GM12878 (cell line): ENCODE measurements around the gene ME1. TPM values are rescaled to one million over a fixed set of nuclear protein-coding genes. Genes with fewer than 3 reads are reported as not detected.

ENCODE experiments used
- ATAC-seq: fragments of 200-7000 bp; cut with Tn5 transposase; 3 replicates; pipeline ENCODE4 v1.9.1; 2020; ENCODE audit warnings: mild to moderate bottlenecking, moderate library complexity
- BruUV-seq: library from RNA; stranded (reverse); fragments of 400-500 nt; replicated peaks from 2 replicates; lab custom pipeline; 2021; lab: Mats Ljungman, UMichigan
- CTCF ChIA-PET: fragments of 300-600 bp; sonication (Branson Sonifier 250); formaldehyde crosslinking; extraction: SDS; loops from one replicate; lab custom pipeline; 2021; ENCODE audit warnings: inconsistent platforms; lab: Yijun Ruan, JAX
- POLR2A ChIA-PET: fragments of 350-600 bp; formaldehyde crosslinking; extraction: SDS; loops from one replicate; lab custom pipeline; 2021; ENCODE audit warnings: inconsistent platforms; lab: Charles Lee
- RAD21 ChIA-PET: fragments of 300-600 bp; sonication (Branson Sonifier 250); formaldehyde crosslinking; loops from one replicate; lab custom pipeline; 2023; ENCODE audit warnings: antibody characterized with exemption; ENCODE audit not compliant: unreplicated experiment; lab: Charles Lee
- SMC1A ChIA-PET: fragments of 300-600 bp; sonication (Branson Sonifier 250); formaldehyde crosslinking; loops from one replicate; lab custom pipeline; 2023; ENCODE audit not compliant: unreplicated experiment, uncharacterized antibody; lab: Charles Lee
- DNase-seq: peaks from one replicate; pipeline ENCODE4 v3.0.0-alpha.2; 2011; ENCODE audit warnings: low read depth, low spot score
- FAIRE-seq: peaks from 3 replicates; lab custom pipeline; 2011; peaks lifted over from hg19 to GRCh38; lab: Jason Lieb, UNC
- H2AFZ ChIP-seq: 2 replicates; pipeline ENCODE4 v1.6.0; 2011; ENCODE audit warnings: low read depth, low read length, control low read depth; ENCODE audit not compliant: control insufficient read depth
- H3K27ac ChIP-seq: 2 replicates; pipeline ENCODE4 v1.5.1; 2011; ENCODE audit warnings: control low read depth; ENCODE audit not compliant: control insufficient read depth, insufficient read depth
- H3K27me3 ChIP-seq, 2 experiments: replicated peaks in 1 of 2; 2 replicates each; pipeline versions ENCODE4 v1.6.0 to v1.6.1; 2011; ENCODE audit warnings: low read length in 1 of 2; ENCODE audit not compliant: control insufficient read depth in 2 of 2, insufficient read depth in 2 of 2
- H3K36me3 ChIP-seq, 2 experiments: 2 replicates each; pipeline ENCODE4 v1.5.1; 2011; ENCODE audit warnings: low read length in 1 of 2; ENCODE audit not compliant: control insufficient read depth in 2 of 2, insufficient read depth in 2 of 2
- H3K4me1 ChIP-seq: 2 replicates; pipeline ENCODE4 v1.6.1; 2011; ENCODE audit warnings: mild to moderate bottlenecking, low read length, moderate library complexity, mixed read lengths; ENCODE audit not compliant: control insufficient read depth, insufficient read depth
- H3K4me2 ChIP-seq: 2 replicates; pipeline ENCODE4 v1.6.0; 2011; ENCODE audit warnings: control low read depth; ENCODE audit not compliant: control insufficient read depth, insufficient read depth
- H3K4me3 ChIP-seq: fragments of 200-600 bp; sonication (generic); 2 replicates; pipeline ENCODE4 v1.5.1; 2016
- H3K79me2 ChIP-seq: 2 replicates; pipeline ENCODE4 v1.6.0; 2011; ENCODE audit warnings: low read length; ENCODE audit not compliant: control insufficient read depth, insufficient read depth
- H3K9ac ChIP-seq: 2 replicates; pipeline ENCODE4 v1.8.0; 2011; ENCODE audit warnings: low read length, control low read depth, mixed read lengths; ENCODE audit not compliant: control insufficient read depth, insufficient read depth
- H3K9me3 ChIP-seq: replicated peaks from 3 replicates; pipeline ENCODE4 v1.5.1; 2011; ENCODE audit warnings: mild to moderate bottlenecking, low read length; ENCODE audit not compliant: control insufficient read depth, insufficient read depth
- H4K20me1 ChIP-seq: 2 replicates; pipeline ENCODE4 v1.6.0; 2011; ENCODE audit not compliant: control insufficient read depth, insufficient read depth
- BRCA1 ChIP-seq: IDR thresholded peaks from 2 replicates; pipeline ENCODE4 v1.6.1; 2011; ENCODE audit warnings: low read depth, low read length, improper control_type of control experiment
- HDAC2 ChIP-seq: fragments of 200-600 bp; sonication (generic); IDR thresholded peaks from 2 replicates; pipeline ENCODE4 v1.6.1; 2017
- KLF5 ChIP-seq: fragments of 450-650 bp; IDR thresholded peaks from 2 replicates; pipeline ENCODE4 v1.6.1; 2014; ENCODE audit warnings: mild to moderate bottlenecking; ENCODE audit not compliant: partially characterized antibody
- MXI1 ChIP-seq: fragments of 150-350 bp; IDR thresholded peaks from 2 replicates; pipeline ENCODE4 v1.6.1; 2011; ENCODE audit warnings: low read depth, mild to moderate bottlenecking, inconsistent platforms, low read length, improper control_type of control experiment
- ZNF207 ChIP-seq: fragments of 450-650 bp; IDR thresholded peaks from 2 replicates; pipeline ENCODE4 v1.6.1; 2014; ENCODE audit warnings: antibody characterized with exemption, mild to moderate bottlenecking, borderline replicate concordance
- WGBS: methylation state at CpG from one replicate; pipeline ENCODE4 v1.1.6; 2016; ENCODE audit warnings: low lambda C conversion rate; ENCODE audit not compliant: insufficient replicate concordance, insufficient coverage; ENCODE audit errors: missing lambda C conversion rate; 5-methylcytosine and 5-hydroxymethylcytosine counted together
- in situ Hi-C: fragments of 300-500 bp; cut with MboI; formaldehyde crosslinking; loops from 9 replicates; pipeline ENCODE4 v1.14.3; 2018; ENCODE audit warnings: mixed read lengths
- intact Hi-C: fragments of 100-400 bp; cut with micrococcal nuclease; formaldehyde crosslinking; loops from one replicate; pipeline ENCODE4 v1.14.2; 2022; ENCODE audit not compliant: unreplicated experiment
- polyA plus RNA-seq, 11 experiments: library from polyadenylated mRNA; depleted of rRNA in 4 of 11; unstranded in 6 of 11; stranded (reverse) in 5 of 11; fragments of >200 nt; fragmentation: Nextera tagmentation in 4 of 11; fragmentation: Illumina TruSeq in 1 of 11; extraction: Ambion mirVana in 4 of 11; extraction: Trizol in 1 of 11; gene quantifications; 1 replicate in 1 of 11; 2 replicates in 10 of 11; pipeline versions ENCODE4 v1.2.1 to v1.2.3, GENCODE V29; 2011 to 2016; ENCODE audit warnings: inconsistent platforms in 2 of 11, missing spikeins in 2 of 11, low read depth in 1 of 11
- total RNA-seq, 4 experiments: library from RNA; depleted of rRNA in 3 of 4; stranded (reverse); fragments of >200 nt in 3 of 4; fragmentation: Illumina TruSeq in 1 of 4; extraction: Trizol in 1 of 4; gene quantifications; 2 replicates each; pipeline versions ENCODE4 v1.2.1 to v1.2.3, GENCODE V29; 2013 to 2021
- TF ChIP-seq, protein P1 (sequence below): IDR thresholded peaks from 2 replicates; pipeline ENCODE4 v1.6.1; 2012; ENCODE audit warnings: low read depth, low read length, improper control_type of control experiment
- TF ChIP-seq, protein P2 (sequence below): fragments of 450-650 bp; IDR thresholded peaks from 2 replicates; pipeline ENCODE4 v1.6.1; 2018; ENCODE audit warnings: borderline replicate concordance, mild to moderate bottlenecking; ENCODE audit not compliant: partially characterized antibody

ME1 gene
- total and polyA plus RNA-seq, 10 of the 15 experiments (the other 5 are each of a cell fraction or from before 2014, with no cell fraction given), result 3.6 to 11.8 (median 8.4) TPM

DNA sequence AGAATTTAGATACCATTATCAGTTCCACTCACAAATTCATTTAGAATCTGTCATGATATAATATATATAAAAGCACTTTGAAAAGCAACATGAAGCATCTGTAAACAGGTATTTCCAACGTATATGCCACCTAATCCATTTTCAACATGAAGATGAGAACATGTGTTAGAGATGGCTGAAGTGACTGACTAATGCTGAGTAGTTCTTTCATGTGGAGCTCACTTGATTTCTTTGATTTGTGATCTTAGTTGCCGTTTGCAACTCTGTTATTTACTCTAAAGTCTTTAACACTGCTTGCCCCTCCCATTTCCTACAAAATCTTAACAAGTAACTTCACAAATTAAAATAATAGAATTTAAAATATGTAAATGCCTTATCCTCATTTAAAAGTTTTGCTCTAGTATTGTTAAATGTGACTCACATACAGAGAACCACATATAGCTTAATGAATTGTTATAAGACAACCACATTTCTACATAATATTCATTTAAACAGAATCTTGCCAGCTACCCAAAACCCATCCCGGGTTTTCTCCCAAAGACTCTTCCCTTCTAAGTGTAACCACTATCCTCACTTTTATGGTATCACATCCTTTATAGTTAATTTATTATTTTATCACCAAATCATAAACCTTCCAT is 78.3 kb downstream of the ME1 start:
- Histone ChIP-seq H3K4me3 (no peak overlapping the region), H3K27me3 (no peaks in the 10 kb centered on the region), H4K20me1 (no peaks in the 10 kb centered on the region), H2AFZ (no peak overlapping the region), H3K4me2 (no peak overlapping the region), H3K9ac (no peak overlapping the region), H3K9me3 (no peaks in the 10 kb centered on the region), H3K27ac (no peak overlapping the region), H3K36me3 (no peaks in the 10 kb centered on the region), H3K4me1 (no peaks in the 10 kb centered on the region), H3K79me2 (no peaks in the 10 kb centered on the region)
- POLR2A ChIA-PET, result no interaction called here
- intact Hi-C loops, result no loop called here
- TF ChIP-seq MXI1, result no peak
- SMC1A ChIA-PET, result interaction anchor here (1.6 kb wide), 1 partner anchor 12 kb away, joined by 3 read pairs; no protein-coding TSS in a partner anchor
- in situ Hi-C loops, result no loop called here
- BruUV-seq, result no TSS peak
- CTCF ChIA-PET, result interaction anchor here (1.2 to 2.2 kb wide), 2 partner anchors 9 to 285 kb away, joined by 3 to 10 read pairs; partner anchors contain the start of gene DOP1A
- ATAC-seq, result no peak
- no peak for DNase-seq
- RAD21 ChIA-PET, result no interaction called here
- WGBS, result 39% methylated on average over 3 of the region's 3 CpGs
- no peak for FAIRE-seq

DNA sequence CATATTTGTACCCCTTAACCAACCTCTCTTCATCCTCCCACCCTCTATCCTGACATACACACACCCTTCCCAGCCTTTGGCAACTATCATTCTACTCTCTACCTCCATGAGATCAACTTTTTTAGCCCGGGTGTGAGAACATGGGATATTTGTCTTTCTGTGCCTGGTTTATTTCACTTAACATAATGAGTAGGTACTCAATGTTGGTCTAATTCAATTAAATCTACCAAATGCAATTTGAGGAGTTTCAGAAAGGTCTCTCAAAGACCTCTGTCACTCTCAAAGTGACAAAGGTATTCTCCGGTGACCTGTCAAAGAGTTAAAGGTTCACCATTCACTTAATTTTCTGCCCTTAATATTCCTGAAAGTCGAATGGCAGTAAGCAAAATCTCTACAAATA is 87.7 kb downstream of the ME1 start:
- no peaks in the 10 kb centered on the region for H4K20me1 ChIP-seq
- no peak overlapping the region for H3K4me2 ChIP-seq
- 37% methylated on average over 3 of the region's 3 CpGs for WGBS
- in situ Hi-C loops (no loop called here), intact Hi-C loops (no loop called here)
- H3K4me3 ChIP-seq, result no peak overlapping the region
- RAD21 ChIA-PET, result no interaction called here
- H3K27ac ChIP-seq, result no peak overlapping the region
- no peaks in the 10 kb centered on the region for H3K4me1 ChIP-seq
- no peak for FAIRE-seq
- no peak for DNase-seq
- SMC1A ChIA-PET, result interaction anchor here (0.6 kb wide), 1 partner anchor 192 kb away, joined by 3 read pairs; no protein-coding TSS in a partner anchor
- H3K9ac ChIP-seq, result no peak overlapping the region
- ATAC-seq, result no peak
- no peak overlapping the region for H2AFZ ChIP-seq
- no peaks in the 10 kb centered on the region for H3K27me3 ChIP-seq
- POLR2A ChIA-PET, result no interaction called here
- CTCF ChIA-PET, result interaction anchor here (0.9 to 2.3 kb wide), 2 partner anchors 10 to 33 kb away, joined by 4 to 10 read pairs; no protein-coding TSS in a partner anchor
- H3K79me2 ChIP-seq, result no peaks in the 10 kb centered on the region
- H3K36me3 ChIP-seq, result no peaks in the 10 kb centered on the region
- no peak for TF ChIP-seq ZNF207
- TF ChIP-seq HDAC2, result no peak
- TF ChIP-seq, protein P1, sequence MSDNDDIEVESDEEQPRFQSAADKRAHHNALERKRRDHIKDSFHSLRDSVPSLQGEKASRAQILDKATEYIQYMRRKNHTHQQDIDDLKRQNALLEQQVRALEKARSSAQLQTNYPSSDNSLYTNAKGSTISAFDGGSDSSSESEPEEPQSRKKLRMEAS, result no peak
- TF ChIP-seq KLF5, result no peak
- TF ChIP-seq BRCA1, result no peak
- TF ChIP-seq, protein P2, sequence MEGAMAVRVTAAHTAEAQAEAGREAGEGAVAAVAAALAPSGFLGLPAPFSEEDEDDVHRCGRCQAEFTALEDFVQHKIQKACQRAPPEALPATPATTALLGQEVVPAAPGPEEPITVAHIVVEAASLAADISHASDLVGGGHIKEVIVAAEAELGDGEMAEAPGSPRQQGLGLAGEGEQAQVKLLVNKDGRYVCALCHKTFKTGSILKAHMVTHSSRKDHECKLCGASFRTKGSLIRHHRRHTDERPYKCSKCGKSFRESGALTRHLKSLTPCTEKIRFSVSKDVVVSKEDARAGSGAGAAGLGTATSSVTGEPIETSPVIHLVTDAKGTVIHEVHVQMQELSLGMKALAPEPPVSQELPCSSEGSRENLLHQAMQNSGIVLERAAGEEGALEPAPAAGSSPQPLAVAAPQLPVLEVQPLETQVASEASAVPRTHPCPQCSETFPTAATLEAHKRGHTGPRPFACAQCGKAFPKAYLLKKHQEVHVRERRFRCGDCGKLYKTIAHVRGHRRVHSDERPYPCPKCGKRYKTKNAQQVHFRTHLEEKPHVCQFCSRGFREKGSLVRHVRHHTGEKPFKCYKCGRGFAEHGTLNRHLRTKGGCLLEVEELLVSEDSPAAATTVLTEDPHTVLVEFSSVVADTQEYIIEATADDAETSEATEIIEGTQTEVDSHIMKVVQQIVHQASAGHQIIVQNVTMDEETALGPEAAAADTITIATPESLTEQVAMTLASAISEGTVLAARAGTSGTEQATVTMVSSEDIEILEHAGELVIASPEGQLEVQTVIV, result no peak
- no TSS peak for BruUV-seq
- no peaks in the 10 kb centered on the region for H3K9me3 ChIP-seq
